Measurements from ENCODE around the gene THY1.

DNA sequence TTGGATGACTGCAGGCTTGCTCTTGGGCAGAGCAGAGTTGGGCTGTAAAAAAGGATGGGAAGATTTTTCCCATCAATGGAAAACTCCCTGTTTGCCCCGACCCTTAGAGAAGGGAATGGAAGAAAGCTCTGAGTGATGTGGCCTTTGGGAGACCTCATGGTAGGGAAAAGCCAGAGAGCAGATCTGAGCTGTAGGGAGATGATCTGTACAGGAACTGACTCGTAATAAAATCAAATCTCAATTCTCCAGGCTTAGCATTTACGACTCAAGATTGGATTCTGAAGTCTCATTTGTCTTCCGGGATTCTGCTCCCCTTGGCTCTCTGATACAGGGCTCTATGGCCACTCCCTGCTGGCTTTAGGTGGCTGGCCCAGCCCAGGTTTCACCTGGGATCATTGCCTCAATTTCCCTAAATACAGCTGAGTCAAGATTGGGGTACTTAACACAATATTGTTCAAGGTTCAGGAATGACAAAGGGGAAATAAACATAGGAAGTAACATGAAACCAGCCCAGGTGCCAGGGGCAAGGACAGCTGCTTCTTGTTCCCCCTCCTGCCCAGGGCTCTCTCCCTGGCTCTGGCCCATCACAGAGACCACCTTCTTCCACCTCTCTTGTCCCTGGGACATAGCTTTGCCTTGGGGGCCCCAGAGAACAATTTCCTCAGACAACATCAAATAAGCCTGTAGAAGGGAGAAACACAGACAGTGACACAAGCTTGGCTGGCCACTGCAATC lies 38.4 kb upstream of the THY1 start:
- TF ChIP-seq, protein P1, sequence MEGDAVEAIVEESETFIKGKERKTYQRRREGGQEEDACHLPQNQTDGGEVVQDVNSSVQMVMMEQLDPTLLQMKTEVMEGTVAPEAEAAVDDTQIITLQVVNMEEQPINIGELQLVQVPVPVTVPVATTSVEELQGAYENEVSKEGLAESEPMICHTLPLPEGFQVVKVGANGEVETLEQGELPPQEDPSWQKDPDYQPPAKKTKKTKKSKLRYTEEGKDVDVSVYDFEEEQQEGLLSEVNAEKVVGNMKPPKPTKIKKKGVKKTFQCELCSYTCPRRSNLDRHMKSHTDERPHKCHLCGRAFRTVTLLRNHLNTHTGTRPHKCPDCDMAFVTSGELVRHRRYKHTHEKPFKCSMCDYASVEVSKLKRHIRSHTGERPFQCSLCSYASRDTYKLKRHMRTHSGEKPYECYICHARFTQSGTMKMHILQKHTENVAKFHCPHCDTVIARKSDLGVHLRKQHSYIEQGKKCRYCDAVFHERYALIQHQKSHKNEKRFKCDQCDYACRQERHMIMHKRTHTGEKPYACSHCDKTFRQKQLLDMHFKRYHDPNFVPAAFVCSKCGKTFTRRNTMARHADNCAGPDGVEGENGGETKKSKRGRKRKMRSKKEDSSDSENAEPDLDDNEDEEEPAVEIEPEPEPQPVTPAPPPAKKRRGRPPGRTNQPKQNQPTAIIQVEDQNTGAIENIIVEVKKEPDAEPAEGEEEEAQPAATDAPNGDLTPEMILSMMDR (IDR thresholded peaks at IDR 0.05): no peak
- TF ChIP-seq POLR2A (IDR thresholded peaks at IDR 0.05): no peak

Data from Peyer's patch (tissue), 4 donors.